T-cell (primary cell): Measurements from ENCODE around the gene ASPG. TPM values are rescaled to one million over a fixed set of nuclear protein-coding genes. Genes with fewer than 3 reads are reported as not detected.

Source experiments
- ATAC-seq, 4 experiments: fragments of 200-7000 bp in 3 of 4; fragments of 150-1000 bp in 1 of 4; cut with Tn5 transposase; replicated peaks in 1 of 4; 1 replicate in 3 of 4; 2 replicates in 1 of 4; pipeline ENCODE4 v1.10.0; 2021; ENCODE audit warnings: moderate library complexity in 3 of 4, mild to moderate bottlenecking in 2 of 4, moderate number of reproducible peaks in 1 of 4
- CTCF ChIA-PET, 2 donors: fragments of 300-600 bp; sonication (Branson Sonifier 250); formaldehyde crosslinking; loops; one replicate each; lab custom pipeline; 2022; ENCODE audit warnings: antibody characterized with exemption in 2 of 2; lab: Charles Lee
- POLR2A ChIA-PET, 2 donors: fragments of 300-600 bp; sonication (Branson Sonifier 250); formaldehyde crosslinking; loops; one replicate each; lab custom pipeline; 2022; ENCODE audit warnings: antibody characterized with exemption in 2 of 2; lab: Charles Lee
- DNase-seq, 35 experiments: peaks; one replicate each; pipeline versions ENCODE4 v3.0.0 to v3.0.0-alpha.2; 2013 to 2023
- H3K27ac ChIP-seq: one replicate; pipeline ENCODE4 v1.5.1; 2013; ENCODE audit warnings: low read length
- H3K27me3 ChIP-seq, 2 experiments: replicated peaks in 1 of 2; 1 replicate in 1 of 2; 2 replicates in 1 of 2; pipeline versions ENCODE4 v1.6.1 to v1.7.0; 2013; ENCODE audit warnings: low read length in 1 of 2, mixed read lengths in 1 of 2; ENCODE audit not compliant: control insufficient read depth in 2 of 2, insufficient read depth in 2 of 2; ENCODE audit errors: extremely low read depth in 1 of 2
- H3K36me3 ChIP-seq, 2 donors: 1 replicate in 1 of 2; 2 replicates in 1 of 2; pipeline versions ENCODE4 v1.6.1 to v1.7.0; 2013; ENCODE audit warnings: low read length in 1 of 2; ENCODE audit not compliant: control insufficient read depth in 2 of 2, insufficient read depth in 1 of 2; ENCODE audit errors: extremely low read depth in 1 of 2
- H3K4me1 ChIP-seq, 2 experiments: 1 replicate in 1 of 2; 2 replicates in 1 of 2; pipeline versions ENCODE4 v1.6.1 to v1.7.0; 2013; ENCODE audit warnings: low read length in 2 of 2, mixed read lengths in 1 of 2; ENCODE audit not compliant: insufficient read depth in 2 of 2, control insufficient read depth in 1 of 2; ENCODE audit errors: extremely low read depth in 1 of 2
- H3K4me3 ChIP-seq, 2 donors: 1 replicate in 1 of 2; 2 replicates in 1 of 2; pipeline versions ENCODE4 v1.5.1 to v1.7.0; 2013; ENCODE audit warnings: mild to moderate bottlenecking in 2 of 2, low read length in 1 of 2, moderate library complexity in 1 of 2; ENCODE audit not compliant: control insufficient read depth in 1 of 2; ENCODE audit errors: extremely low read depth in 1 of 2
- H3K9me3 ChIP-seq: 2 replicates; pipeline ENCODE4 v1.7.0; 2013
- H3K27ac Mint-ChIP-seq, 2 donors: one replicate each; pipeline ENCODE4 v1.8.0; 2020 to 2021; ENCODE audit warnings: mild to moderate bottlenecking in 2 of 2, mixed read lengths in 2 of 2
- H3K27me3 Mint-ChIP-seq, 2 donors: one replicate each; pipeline ENCODE4 v1.8.0; 2021 to 2022; ENCODE audit warnings: mixed read lengths in 2 of 2
- H3K36me3 Mint-ChIP-seq: one replicate; pipeline ENCODE4 v1.8.0; 2021; ENCODE audit warnings: mixed read lengths
- H3K4me1 Mint-ChIP-seq, 3 donors: one replicate each; pipeline ENCODE4 v1.8.0; 2020 to 2022; ENCODE audit warnings: mixed read lengths in 3 of 3, mild to moderate bottlenecking in 1 of 3
- H3K4me3 Mint-ChIP-seq, 3 donors: one replicate each; pipeline ENCODE4 v1.8.0; 2020 to 2022; ENCODE audit warnings: mild to moderate bottlenecking in 3 of 3, mixed read lengths in 3 of 3, moderate library complexity in 3 of 3
- H3K9me3 Mint-ChIP-seq, 3 donors: one replicate each; pipeline ENCODE4 v1.8.0; 2020 to 2022; ENCODE audit warnings: mixed read lengths in 3 of 3
- WGBS: methylation state at CpG from one replicate; pipeline ENCODE4 v1.1.5; 2013; ENCODE audit warnings: missing lambda C conversion rate; ENCODE audit not compliant: insufficient coverage; 5-methylcytosine and 5-hydroxymethylcytosine counted together
- total RNA-seq, 35 experiments: library from RNA in 6 of 35; stranded (reverse) in 6 of 35; fragments of 120-200 nt in 1 of 35; gene quantifications; one replicate each; pipeline versions ENCODE4 v1.2.1 to v1.2.4 and lab custom pipeline; 2013 to 2026

ASPG gene
- total RNA-seq, 5 donors from 2014 or later (not counting 1 experiment from before 2014, with no cell fraction given) = 0.26 to 0.57 (median 0.38) TPM; not detected in 2

- Histone ChIP-seq H3K9me3 (no peaks in the 10 kb centered on the region), H3K36me3 (no peaks in the 10 kb centered on the region), H3K27me3 (peaks cover 0 to 26% of the 10 kb centered on the region in 2 experiments), H3K27ac (no peak overlapping the region), H3K4me1 (peaks cover 0 to 7% of the 10 kb centered on the region in 2 experiments), H3K4me3 (no peak overlapping the region)
- Mint-ChIP-seq H3K9me3 (no peaks in the 10 kb centered on the region), H3K27me3 (peaks cover 2 to 8% of the 10 kb centered on the region in 2 donors), H3K36me3 (no peaks in the 10 kb centered on the region), H3K27ac (no peak overlapping the region), H3K4me3 (no peak overlapping the region), H3K4me1 (peaks cover 3 to 7% (median 5%) of the 10 kb centered on the region in 3 donors)
- 84% methylated on average over 16 of the region's 23 CpGs for WGBS
- POLR2A ChIA-PET = no interaction called here
- ATAC-seq (no peak), DNase-seq (no peak)
- CTCF ChIA-PET = no interaction called here
These were observed 6.6 kb downstream of the ASPG start for GRCh38 chr14:104091927-104092771.

- CTCF ChIA-PET = no interaction called here
- H3K27ac ChIP-seq = no peak overlapping the region
These were observed 7.4 kb downstream of the ASPG start for GRCh38 chr14:104092931-104093365.

GRCh38 chr14:104093366-104094055, 8.0 kb downstream of the ASPG start:
- H3K27ac ChIP-seq = no peak overlapping the region
- peaks cover 0 to 7% of the 10 kb centered on the region in 2 experiments for H3K4me1 ChIP-seq
- H3K27me3 ChIP-seq = peaks cover 0 to 16% of the 10 kb centered on the region in 2 experiments
- Mint-ChIP-seq H3K27me3 (peaks cover 0 to 6% of the 10 kb centered on the region in 2 donors), H3K9me3 (no peaks in the 10 kb centered on the region), H3K4me1 (peaks cover 3 to 7% (median 5%) of the 10 kb centered on the region in 3 donors), H3K27ac (no peak overlapping the region), H3K36me3 (no peaks in the 10 kb centered on the region), H3K4me3 (no peak overlapping the region)
- CTCF ChIA-PET = interaction anchor here in 1 of 2 donors (0.5 to 1.6 kb wide), 2 partner anchors 16 to 50 kb away, joined by 4 to 7 read pairs; no protein-coding TSS in a partner anchor
- 78% methylated on average over 18 of the region's 18 CpGs for WGBS
- POLR2A ChIA-PET = no interaction called here
- H3K36me3 ChIP-seq = no peaks in the 10 kb centered on the region
- no peaks in the 10 kb centered on the region for H3K9me3 ChIP-seq
- no peak overlapping the region for H3K4me3 ChIP-seq
- peak in 1 of 4 experiments; percentile 57 for ATAC-seq
- DNase-seq = peak in 5 of 35 experiments; percentile 1 to 20 (median 14)

More at GRCh38 chr14:104092931-104093365, 7.4 kb downstream of the ASPG start:
- POLR2A ChIA-PET = no interaction called here
- H3K4me1 Mint-ChIP-seq = peaks cover 3 to 7% (median 5%) of the 10 kb centered on the region in 3 donors
- 80% methylated on average over 6 of the region's 11 CpGs for WGBS
- H3K36me3 ChIP-seq = no peaks in the 10 kb centered on the region
- no peaks in the 10 kb centered on the region for H3K9me3 Mint-ChIP-seq
- no peak overlapping the region for H3K4me3 ChIP-seq
- peaks cover 0 to 20% of the 10 kb centered on the region in 2 experiments for H3K27me3 ChIP-seq
- H3K27me3 Mint-ChIP-seq = peaks cover 0 to 6% of the 10 kb centered on the region in 2 donors
- H3K27ac Mint-ChIP-seq = no peak overlapping the region
- ATAC-seq (no peak), DNase-seq (no peak)
- peaks cover 0 to 7% of the 10 kb centered on the region in 2 experiments for H3K4me1 ChIP-seq
- H3K9me3 ChIP-seq = no peaks in the 10 kb centered on the region
- no peak overlapping the region for H3K4me3 Mint-ChIP-seq
- H3K36me3 Mint-ChIP-seq = no peaks in the 10 kb centered on the region

GRCh38 chr14:104094056-104094708, 8.7 kb downstream of the ASPG start:
- Histone ChIP-seq H3K36me3 (no peaks in the 10 kb centered on the region), H3K27ac (no peak overlapping the region), H3K9me3 (no peaks in the 10 kb centered on the region), H3K27me3 (peaks cover 0 to 19% of the 10 kb centered on the region in 2 experiments), H3K4me3 (no peak overlapping the region), H3K4me1 (peaks cover 0 to 7% of the 10 kb centered on the region in 2 experiments)
- Mint-ChIP-seq H3K9me3 (no peaks in the 10 kb centered on the region), H3K36me3 (no peaks in the 10 kb centered on the region), H3K27me3 (peaks cover 0 to 6% of the 10 kb centered on the region in 2 donors), H3K4me1 (peaks cover 3 to 7% (median 5%) of the 10 kb centered on the region in 3 donors), H3K4me3 (no peak overlapping the region), H3K27ac (no peak overlapping the region)
- DNase-seq (no peak), ATAC-seq (no peak)
- ChIA-PET CTCF (interaction anchor here in 1 of 2 donors (0.5 to 1.6 kb wide), 2 partner anchors 16 to 50 kb away, joined by 4 to 7 read pairs; no protein-coding TSS in a partner anchor), POLR2A (interaction anchor here in 1 of 2 donors (0.5 kb wide), 1 partner anchor 55 kb away, joined by 3 read pairs; no protein-coding TSS in a partner anchor)
- WGBS = 58% methylated on average over 18 of the region's 20 CpGs

- 54% methylated on average over 31 of the region's 35 CpGs for WGBS
- peak; percentile 26 to 82 (median 62) for DNase-seq
- Mint-ChIP-seq H3K27ac (no peak overlapping the region), H3K36me3 (no peaks in the 10 kb centered on the region), H3K9me3 (no peaks in the 10 kb centered on the region), H3K4me3 (no peak overlapping the region), H3K27me3 (peaks cover 0 to 6% of the 10 kb centered on the region in 2 donors), H3K4me1 (peaks cover 3 to 7% (median 5%) of the 10 kb centered on the region in 3 donors)
- peak; percentile 65 to 77 (median 70) for ATAC-seq
- Histone ChIP-seq H3K27me3 (peaks cover 0 to 19% of the 10 kb centered on the region in 2 experiments), H3K27ac (no peak overlapping the region), H3K4me3 (no peak overlapping the region), H3K9me3 (no peaks in the 10 kb centered on the region), H3K4me1 (peaks cover 0 to 7% of the 10 kb centered on the region in 2 experiments), H3K36me3 (no peaks in the 10 kb centered on the region)
- ChIA-PET CTCF (interaction anchor here in 1 of 2 donors (1.6 kb wide), 1 partner anchor 17 kb away, joined by 7 read pairs; no protein-coding TSS in a partner anchor), POLR2A (interaction anchor here in 1 of 2 donors (0.5 kb wide), 1 partner anchor 54 kb away, joined by 3 read pairs; no protein-coding TSS in a partner anchor)
These were observed 9.4 kb downstream of the ASPG start for GRCh38 chr14:104094709-104095425.
